ENCODE data around the gene DUXB.

DUXB gene, protein sequence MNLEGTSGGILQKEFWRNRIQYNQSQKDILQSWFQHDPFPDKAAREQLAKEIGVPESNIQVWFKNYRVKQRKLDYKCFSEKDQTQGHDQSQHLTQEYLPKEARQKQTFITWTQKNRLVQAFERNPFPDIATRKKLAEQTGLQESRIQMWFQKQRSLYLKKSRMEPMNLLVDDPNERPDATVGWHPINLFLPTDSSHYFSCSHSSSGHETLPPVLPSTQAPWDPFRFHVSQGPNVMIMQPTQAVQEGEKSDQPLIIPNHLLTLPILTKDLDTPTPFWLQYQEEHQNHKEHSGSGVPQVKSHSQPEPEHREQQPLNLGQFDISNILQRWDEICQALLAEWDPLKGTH

DNA sequence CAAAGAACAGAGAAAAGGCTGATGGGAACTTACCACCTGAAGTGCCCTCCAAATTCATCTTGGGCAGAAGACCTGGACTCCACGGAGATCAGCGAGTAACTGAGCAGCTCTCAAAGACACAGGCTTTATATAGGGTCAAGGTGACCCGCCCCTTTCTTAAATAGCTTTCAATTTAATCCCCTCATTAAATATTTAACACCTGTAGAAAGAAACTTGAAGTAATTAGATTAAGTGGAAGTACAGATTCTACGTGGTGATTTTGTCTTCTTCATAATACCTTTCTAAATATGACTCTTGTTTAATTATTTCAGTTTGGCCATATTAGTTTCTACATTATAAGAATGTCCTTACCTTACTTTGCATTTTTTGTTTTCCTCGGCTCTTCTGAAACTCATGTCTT lies at the start of gene DUXB:
DUXB (minus strand) TSS at position 101 of the 400 bp plus-strand sequence; CDS start at position 58, 43 bp downstream.
- DNase-seq, result no peak

DNA sequence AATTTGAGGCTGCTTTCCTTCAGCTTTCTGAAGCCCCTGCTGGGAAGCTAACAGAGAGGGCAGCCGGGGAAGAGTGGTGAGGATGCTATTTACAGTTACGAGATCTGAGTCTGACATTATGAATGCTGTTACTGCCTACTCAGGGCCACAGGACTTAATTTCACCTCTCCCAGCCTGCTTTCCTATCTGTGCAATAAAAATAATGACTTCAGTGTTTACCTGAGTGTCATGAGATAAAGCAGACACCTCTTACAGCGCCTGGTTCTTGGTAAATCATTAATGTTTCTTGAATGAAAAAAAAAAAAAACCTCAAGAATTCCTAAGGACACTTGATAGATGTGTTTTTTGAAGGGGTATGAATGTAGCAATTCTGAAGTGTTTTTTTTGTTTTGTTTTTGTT lies 49.3 kb upstream of the DUXB start:
- DNase-seq, result no peak

DNA sequence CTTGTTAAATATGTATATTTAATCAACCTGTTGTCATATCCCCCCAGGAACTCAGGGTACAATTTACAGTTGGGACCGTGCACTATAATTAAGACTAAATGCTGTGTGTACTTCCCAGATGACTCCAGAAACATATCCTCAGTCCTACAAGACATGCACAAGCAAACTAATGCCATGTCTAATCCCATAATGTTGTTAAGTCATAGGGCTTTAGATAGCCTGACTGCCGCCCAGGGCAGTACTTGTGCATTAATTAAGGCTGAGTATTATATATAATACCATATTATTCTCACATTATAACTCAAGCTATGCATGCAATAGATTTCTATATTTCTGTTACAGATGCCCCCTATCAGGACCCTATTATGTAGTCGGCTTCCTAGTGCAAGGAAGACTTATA lies 45.1 kb upstream of the DUXB start:
- no peak for DNase-seq

DNA sequence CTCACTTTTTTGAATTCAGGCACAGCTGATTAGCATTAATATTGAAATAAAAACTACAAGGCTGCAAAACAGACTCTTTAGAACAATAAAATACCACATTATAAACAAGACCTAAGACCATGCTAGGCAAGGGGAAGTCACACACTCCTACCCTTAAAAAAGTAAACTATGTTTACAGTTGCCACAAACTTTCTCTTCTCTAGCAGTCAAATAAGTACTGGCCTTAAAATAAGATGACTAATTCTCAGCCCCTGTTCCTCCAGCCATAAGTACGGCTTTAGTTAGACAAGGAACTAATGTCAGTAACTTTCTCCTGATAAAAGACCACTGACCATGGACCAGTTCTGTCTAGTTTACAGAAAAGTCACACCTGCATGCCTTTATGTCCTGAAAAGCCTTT lies 44.6 kb upstream of the DUXB start:
- DNase-seq, result no peak

DNA sequence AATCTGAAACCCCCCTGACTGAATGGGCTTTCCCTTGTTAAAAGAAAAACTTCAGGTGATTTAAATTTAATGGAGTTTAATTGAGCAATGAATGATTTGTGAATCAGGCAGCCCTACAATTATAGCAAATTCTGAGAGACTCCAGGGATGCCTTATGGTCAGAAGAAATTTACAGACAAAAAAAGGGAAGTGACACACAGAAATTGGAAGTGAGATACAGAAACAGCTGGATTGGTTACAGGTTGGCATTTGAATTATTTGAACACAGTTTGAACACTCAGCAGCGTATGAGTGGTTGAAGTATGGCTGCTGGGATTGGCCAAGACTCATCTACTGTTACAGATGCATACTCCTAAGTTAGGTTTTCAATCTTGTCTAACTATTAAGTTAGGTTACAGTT lies 44.0 kb upstream of the DUXB start:
- DNase-seq, result no peak

DNA sequence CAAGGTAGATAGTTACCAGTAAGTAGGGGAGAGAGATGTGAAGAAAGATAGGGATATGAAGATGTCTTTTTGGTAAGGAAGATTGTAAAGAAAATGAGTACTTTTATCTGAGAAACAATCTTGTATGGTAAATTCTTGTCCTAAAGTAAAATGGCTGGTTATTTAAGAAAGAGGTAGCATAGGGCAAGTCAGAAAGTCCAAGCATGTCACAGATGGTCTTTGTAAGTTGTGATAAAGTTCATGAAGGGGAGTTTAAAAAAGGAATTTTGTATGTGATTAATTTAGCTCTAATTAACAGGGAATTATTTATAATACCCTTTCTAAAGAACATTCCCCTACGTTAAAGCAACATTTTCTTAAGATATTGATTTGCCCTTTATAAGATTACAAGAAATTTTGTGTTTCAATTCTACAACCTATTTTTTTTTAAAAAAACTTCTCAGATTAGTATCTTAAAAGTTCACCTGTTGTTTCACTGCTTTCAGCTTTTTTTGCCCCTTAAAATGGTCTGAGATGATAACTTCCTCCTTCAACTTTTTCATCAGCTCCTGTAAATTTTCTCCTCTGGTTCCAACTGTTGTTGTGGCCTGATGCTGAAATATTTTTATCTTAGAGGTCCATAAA lies 41.3 kb upstream of the DUXB start:
- no peak for DNase-seq

DNA sequence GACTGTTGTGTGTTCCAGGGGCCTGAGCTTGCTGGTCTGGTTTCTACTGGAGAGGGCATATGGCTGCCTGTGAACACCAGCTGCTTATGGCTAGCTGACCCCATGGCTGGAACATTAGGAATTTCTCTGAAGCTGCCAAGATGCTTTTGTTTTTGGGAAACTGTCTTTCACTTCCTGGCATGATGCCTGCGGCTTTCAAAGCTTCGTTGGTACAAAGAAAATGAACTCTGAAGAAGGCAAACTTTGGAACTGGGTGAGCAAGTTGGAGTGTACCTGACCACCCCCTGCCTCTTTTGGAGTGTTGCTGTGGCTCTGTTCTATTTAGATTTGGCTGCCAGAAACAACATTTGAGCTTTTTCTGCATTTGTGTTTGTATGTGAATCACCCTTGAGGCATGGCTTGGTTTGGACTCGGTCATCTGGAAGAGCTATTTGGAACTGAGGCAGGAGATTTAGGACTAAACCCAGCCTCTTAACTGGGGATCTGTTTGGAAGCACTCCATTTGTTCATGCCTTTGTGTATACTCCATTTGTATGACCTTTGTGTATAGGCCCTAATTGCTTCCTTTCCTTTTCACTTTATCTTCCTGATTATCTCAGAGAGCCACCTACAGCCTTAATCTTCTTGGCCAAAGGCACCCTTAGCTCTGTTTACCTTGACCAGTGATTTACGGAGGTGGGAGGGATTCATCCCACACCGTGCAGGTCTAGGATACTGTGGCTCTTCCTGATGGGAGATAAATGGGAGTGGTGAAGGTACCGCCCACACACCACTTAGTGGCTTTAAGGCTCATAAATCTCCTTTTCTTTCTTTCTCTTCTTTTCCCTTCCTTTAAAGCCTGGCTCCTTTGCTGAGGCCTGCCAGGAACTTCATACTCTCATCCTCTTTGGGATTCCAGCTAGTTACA lies 32.3 kb upstream of the DUXB start:
- DNase-seq, result no peak

DNA sequence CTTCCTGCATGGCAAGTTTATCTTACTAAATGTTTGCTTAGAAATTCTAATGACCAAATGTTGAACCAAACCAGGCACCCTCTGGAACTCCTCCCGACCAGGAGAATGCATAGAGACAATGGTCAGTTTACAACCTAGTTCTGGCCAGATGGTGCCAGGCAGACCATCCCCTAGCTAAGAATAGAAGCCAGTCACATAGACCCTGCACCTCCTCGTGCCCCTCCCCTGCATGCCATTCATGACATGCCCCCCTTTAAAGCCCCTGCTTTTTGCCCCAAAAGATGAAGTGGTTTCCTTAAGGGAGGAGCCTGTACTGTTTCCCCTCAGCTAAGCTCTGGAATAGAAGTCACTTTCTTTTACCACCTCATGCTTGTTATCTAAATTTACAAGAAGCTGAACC lies 31.6 kb upstream of the DUXB start:
- no peak for DNase-seq

DNA sequence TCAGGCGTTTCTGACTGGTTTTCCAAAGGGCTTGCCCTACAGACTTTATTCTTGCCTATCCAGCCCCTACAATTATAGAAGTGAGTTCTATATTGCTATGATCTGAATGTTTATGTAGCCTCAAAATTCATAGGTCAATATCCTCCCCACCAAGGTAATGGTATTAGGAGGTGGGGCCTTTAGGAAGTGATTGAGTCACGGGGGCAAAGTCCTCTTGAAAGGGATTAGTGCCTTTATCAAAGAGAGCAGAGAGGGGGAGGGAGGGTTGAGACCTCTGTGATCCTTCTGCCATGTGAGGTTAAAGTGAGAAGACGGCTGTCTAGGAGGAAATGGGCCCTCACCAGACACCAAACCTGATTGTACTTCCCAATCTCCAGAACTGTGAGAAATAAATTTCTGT lies 26.0 kb upstream of the DUXB start:
- no peak for DNase-seq

DNA sequence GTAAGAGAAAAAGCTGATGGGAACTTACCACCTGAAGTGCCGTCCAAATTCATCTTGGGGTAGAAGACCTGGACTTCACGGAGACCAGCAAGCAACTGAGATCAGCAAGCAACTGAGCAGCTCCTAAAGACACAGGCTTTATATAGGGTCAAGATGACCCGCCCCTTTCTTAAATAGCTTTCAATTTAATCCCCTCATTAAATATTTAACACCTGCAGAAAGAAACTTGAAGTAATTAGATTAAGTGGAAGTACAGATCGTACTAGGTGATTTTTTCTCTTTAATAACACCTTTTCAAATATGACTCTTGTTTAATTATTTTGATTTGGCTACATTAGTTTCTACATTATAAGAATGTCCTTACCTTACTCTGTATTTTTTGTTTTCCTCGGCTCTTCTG lies 25.1 kb upstream of the DUXB start, which contains the start of gene CPHXL:
CPHXL (minus strand) TSS at position 101 of the 400 bp plus-strand sequence; CDS start at position 53, 48 bp downstream.
- no peak for DNase-seq

DNA sequence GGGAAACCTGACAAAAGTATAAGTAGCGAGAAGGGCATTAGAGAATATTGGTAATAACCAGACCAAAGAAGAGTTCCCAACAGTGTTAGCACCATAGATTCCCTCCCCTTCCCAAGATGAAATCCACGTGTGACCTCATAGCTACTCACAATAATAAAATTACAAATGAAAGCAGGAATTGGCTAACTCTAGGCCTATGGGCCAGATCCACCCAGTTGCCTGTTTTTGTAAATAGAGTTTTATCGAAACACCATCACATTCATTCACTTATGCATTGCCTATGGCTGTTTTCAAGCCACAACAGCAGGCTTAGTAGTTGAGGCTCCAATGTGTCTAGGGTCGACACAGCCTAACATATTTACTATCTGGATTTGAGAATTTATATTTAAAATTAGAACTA lies 17.2 kb upstream of the DUXB start:
- no peak for DNase-seq

DNA sequence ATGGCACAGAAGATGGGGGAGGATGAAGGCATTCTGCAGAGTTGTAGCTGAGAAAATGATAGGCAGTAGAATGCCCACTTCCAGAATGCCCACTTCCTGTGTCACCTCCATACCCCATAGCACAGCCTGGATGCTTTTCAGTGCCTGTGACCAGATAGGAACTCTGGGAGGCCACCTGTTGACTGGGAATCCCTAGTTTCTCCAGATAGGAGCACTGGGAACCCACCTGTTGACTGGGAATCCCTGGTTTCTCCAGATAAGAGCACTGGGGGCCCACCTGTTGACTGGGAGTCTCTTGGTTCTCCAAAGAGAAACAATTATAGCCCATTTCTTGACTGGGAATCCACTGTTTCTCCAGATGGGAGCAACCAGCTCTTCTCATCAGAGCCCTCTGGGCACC lies 13.4 kb upstream of the DUXB start:
- DNase-seq, result no peak

DNA sequence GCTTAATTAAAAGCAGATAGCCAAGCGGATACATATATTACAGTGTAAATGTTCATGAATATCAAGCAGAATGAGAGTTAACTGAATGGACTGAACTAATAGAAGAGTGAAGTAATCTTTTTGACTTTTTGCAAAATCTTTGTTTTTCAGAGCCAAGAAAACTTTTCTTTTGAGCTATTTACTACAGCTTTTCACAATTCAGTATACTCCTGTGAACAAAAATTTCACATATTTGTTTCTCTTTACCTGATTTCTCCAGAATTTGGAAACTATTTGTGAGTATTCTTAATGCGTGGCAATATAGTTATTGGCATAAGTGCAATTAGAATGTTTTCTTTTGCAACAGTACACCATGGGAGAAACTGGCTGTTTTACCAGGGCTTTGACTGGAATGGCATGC lies 9.1 kb upstream of the DUXB start:
- no peak for DNase-seq

DNA sequence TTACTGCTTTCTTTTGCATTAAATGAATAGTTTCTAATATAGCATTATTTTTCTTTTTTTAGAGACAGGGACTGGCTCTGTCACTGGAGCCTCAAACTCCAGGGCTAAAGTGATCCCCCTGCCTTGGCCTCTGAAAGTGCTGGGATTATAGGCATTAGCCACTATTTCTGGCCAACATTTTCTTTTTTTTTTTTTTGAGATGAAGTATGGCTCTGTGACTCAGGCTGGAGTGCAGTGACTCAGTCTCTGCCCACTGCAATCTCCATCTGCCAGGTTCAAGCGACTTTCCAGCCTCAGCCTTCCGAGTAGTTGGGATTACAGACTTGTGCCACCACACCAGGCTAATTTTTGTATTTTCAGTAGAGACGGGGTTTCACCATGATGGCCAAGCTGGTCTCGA lies 2.0 kb upstream of the DUXB start:
- DNase-seq, result no peak

DNA sequence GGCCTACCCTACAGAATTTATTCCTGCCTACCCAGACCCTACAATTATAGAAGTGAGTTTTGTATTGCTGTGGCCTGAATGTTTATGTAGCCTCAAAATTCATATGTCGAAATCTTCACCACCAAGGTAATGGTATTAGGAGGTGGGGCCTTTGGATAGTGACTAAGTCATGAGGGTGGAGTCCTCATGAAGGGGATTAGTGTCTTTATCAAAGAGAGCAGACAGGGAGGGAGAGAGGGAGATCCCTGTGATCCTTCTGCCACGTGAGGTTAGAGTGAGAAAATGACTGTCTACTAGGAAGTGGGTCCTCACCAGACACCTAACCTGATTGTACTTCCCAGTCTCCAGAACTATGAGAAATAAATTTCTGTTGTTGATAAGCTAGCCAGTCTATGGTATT lies 981 bp upstream of the DUXB start:
- DNase-seq, result no peak

DNA sequence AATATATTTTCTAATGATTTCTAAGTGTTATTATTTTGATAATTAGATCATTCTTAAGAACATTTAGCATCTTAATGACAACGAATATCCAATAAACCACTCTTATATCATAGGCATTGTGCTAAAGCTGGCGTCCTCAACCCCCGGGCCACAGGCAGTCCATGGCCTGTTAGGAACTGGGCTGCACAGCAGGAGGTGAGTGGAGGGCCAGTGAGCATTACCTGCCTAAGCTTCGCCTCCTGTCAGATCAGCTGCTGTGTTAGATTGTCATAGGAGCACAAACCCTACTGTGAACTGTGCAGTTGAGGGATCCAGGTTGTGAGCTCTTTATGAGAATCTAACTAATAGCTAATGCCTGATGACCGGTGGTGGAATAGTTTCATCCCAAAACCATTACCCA lies 3.7 kb downstream of the DUXB start:
- no peak for DNase-seq

DNA sequence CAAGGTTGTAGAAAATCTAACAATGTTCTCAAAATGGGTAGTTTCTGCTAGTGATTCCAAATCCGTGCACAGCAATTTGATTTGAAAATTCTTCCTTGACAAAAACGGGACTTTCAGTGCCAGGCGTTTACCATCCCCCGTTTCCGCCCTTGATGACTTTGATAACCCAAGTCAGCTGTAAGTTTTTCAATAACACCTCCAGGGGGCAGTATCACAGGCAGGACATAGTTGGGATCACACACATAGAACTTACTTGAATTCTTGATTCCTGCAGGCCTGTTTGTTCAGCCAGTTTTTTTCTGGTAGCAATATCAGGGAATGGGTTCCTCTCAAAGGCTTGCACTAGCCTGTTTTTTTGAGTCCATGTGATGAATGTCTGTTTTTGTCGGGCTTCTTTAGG lies 5.6 kb downstream of the DUXB start:
- no peak for DNase-seq

DNA sequence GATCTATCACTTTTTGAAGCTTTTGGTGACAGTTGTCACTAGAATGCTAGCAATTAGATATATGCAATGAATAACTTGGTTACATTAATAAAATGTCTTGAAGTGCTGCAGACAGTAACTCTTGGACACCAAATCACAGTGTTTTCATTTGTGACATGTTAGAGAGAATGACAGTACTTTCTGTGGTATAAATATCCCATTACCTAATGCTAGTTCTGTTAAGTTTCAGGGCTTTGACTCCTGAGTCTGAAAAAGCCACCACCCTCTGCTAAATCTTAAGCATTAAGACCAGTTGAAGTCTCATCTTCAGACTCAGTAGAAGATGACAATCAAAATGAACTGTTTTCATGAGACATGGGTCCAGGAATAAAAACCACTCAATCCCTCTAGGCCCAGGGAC lies 13.9 kb downstream of the DUXB start:
- DNase-seq, result no peak

DNA sequence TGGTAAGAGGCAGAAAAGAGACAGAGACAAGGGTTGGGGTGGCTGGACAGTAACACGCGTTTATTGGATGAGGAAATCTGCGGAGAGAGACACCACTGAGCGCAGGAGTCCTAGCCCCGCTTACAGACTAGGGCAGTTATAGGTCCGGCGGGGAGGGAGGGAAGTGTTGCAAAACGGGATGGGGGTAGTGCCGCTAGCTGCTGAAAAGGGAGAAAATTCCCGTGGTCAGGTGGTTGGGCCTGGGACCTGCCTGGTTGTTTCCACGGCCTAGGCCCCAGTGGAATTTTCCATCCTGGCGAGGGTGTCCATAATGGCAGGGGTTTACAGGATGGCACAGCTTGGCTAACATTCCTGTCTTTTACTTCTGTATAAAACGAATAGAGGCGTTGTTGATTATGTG lies 19.0 kb downstream of the DUXB start:
- no peak for DNase-seq

DNA sequence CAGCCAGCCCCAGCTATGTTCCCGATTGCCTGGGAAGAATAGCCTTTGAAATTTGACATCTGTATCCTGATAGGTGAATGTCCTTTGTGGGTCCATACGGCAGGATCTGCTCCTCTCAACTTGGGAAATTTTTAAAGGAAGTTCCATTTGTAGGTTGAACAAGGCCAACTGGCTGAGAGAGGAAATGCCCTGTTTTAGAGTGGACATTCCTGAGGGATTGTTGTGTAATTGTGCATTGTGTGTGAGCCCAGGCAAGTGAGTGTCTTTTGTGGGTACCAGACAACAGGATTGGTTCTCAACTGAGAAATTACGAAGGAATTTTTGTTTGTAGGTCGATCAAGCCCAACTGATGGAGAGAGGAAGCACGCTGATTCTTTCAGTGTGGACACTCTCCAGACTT lies 21.9 kb downstream of the DUXB start:
- no peak for DNase-seq

DNA sequence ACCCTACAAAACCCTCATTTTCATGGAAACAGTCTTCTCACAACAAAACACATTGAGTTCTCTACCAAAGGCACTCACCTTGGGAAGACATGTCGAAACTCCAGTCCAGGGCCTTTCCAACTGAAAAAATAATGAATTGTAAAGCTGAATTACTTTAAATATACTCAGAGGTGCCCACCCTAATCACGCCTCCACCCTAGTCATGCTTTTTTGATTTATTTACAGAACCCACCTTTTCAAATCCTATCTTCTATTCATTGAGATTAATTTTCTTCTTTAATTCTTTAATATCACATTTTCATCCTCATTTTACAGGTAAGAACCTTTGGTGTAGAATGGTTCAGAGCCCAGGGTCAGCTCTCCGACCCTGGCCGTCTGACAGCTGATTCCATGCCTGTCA lies 24.4 kb downstream of the DUXB start, which contains the start of gene CPHXL2:
CPHXL2 (minus strand) TSS at position 101 of the 400 bp plus-strand sequence; CDS start at position 91, 10 bp downstream.
- DNase-seq, result no peak

DNA sequence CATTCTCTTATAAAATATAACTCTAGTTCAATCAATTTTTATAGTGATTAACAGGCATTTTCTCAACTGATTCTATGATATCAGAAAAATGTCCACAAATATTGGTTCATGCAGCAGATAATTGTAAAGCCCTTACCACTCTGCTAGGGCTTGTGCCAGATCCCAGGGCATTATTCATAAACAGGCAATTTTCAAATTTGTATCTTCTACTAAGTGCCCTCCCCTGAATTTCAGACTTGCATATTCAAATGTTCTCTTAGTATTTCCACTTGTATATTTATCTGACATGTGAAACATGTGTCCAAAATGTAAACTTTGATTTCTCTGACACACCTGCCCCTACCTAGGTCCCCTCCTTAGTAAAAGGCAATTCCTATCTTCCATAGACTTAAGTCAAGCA lies 33.8 kb downstream of the DUXB start:
- DNase-seq, result no peak

DNA sequence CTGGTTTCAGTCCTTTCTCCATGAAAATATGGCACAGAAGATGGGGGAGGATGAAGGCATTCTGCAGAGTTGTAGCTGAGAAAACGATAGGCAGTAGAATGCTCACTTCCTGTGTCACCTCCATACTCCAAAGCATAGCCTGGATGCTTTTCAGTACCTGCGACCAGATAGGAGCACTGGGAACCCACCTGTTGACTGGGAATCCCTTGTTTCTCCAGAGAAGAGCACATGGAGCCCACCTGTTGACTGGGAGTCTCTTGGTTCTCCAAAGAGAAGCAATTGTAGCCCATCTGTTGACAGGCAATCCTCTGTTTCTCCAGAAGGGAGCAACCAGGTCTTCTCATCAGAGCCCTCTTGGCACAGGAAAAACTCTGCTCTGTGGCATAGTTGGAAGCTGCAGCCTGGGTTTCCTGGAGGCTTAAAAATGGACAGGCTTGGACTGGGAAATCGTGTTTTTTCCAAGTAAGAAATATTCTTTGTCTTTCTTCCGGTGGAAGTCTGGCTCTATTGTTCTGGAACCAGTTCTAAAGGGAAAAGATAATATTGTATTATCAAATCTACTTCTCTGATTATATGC lies 40.4 kb downstream of the DUXB start:
- no peak for DNase-seq
